Endothelial cell of umbilical vein (primary cell): ENCODE data around the gene IPO4. TPM values are rescaled to one million over a fixed set of nuclear protein-coding genes. Genes with fewer than 3 reads are reported as not detected.

ENCODE experiments used
- BruUV-seq: library from RNA; stranded (reverse); fragments of 400-500 nt; replicated peaks from 2 replicates; lab custom pipeline; 2021; lab: Mats Ljungman, UMichigan
- CTCF ChIA-PET: fragments of 300-600, 350-600 bp; sonication (Branson Sonifier 250); formaldehyde crosslinking; loops from one replicate; lab custom pipeline; 2021; ENCODE audit warnings: antibody characterized with exemption, inconsistent platforms; lab: Charles Lee
- POLR2A ChIA-PET: fragments of 300-600, 350-600 bp; sonication (Branson Sonifier 250); formaldehyde crosslinking; loops from one replicate; lab custom pipeline; 2021; ENCODE audit warnings: antibody characterized with exemption, inconsistent platforms; lab: Charles Lee
- DNase-seq: peaks from one replicate; pipeline ENCODE4 v3.0.0-alpha.2; 2011; ENCODE audit warnings: low read depth, low spot score
- FAIRE-seq: peaks from 2 replicates; lab custom pipeline; 2011; peaks lifted over from hg19 to GRCh38; lab: Jason Lieb, UNC
- H2AFZ ChIP-seq: 2 replicates; pipeline ENCODE4 v1.6.0; 2012; ENCODE audit warnings: low read depth, low read length, control low read depth, inconsistent platforms
- H3K27ac ChIP-seq: 2 replicates; pipeline ENCODE4 v1.5.1; 2011; ENCODE audit warnings: low read depth, mild to moderate bottlenecking, control low read depth, low read length, moderate library complexity; ENCODE audit not compliant: insufficient read depth
- H3K27me3 ChIP-seq, 2 experiments: 2 replicates each; pipeline versions ENCODE4 v1.6.0 to v1.6.1; 2011; ENCODE audit warnings: low read length in 2 of 2, mixed read lengths in 1 of 2; ENCODE audit not compliant: control insufficient read depth in 2 of 2, insufficient read depth in 2 of 2
- H3K36me3 ChIP-seq, 2 experiments: 2 replicates in 1 of 2; 3 replicates in 1 of 2; pipeline ENCODE4 v1.5.1; 2011; ENCODE audit warnings: low read length in 2 of 2, mild to moderate bottlenecking in 1 of 2, moderate library complexity in 1 of 2; ENCODE audit not compliant: control insufficient read depth in 2 of 2, insufficient read depth in 2 of 2; ENCODE audit errors: extremely low read depth in 1 of 2
- H3K4me1 ChIP-seq: 3 replicates; pipeline ENCODE4 v1.5.1; 2011; ENCODE audit warnings: mild to moderate bottlenecking, low read length; ENCODE audit not compliant: control insufficient read depth, insufficient read depth; ENCODE audit errors: extremely low read depth
- H3K4me2 ChIP-seq: 2 replicates; pipeline ENCODE4 v1.6.1; 2011; ENCODE audit warnings: low read length, control low read depth, mixed read lengths; ENCODE audit not compliant: insufficient read depth
- H3K4me3 ChIP-seq, 3 experiments: fragments of 200-600 bp in 1 of 3; sonication (generic), shearing (Covaris generic) in 1 of 3; replicated peaks in 1 of 3; 2 replicates each; pipeline ENCODE4 v1.5.1; 2011 to 2016; ENCODE audit warnings: control low read depth in 3 of 3, low read length in 3 of 3, mild to moderate bottlenecking in 2 of 3, inconsistent platforms in 1 of 3, low read depth in 1 of 3, moderate library complexity in 1 of 3; ENCODE audit not compliant: insufficient read depth in 1 of 3
- H3K79me2 ChIP-seq: 2 replicates; pipeline ENCODE4 v1.6.0; 2012; ENCODE audit warnings: low read length, inconsistent platforms; ENCODE audit not compliant: control insufficient read depth, insufficient read depth
- H3K9ac ChIP-seq: replicated peaks from 2 replicates; pipeline ENCODE3; 2011; ENCODE audit warnings: low read length, control low read depth; ENCODE audit not compliant: insufficient read depth; ENCODE audit errors: extremely low read depth
- H3K9me1 ChIP-seq: replicated peaks from 3 replicates; pipeline ENCODE4 v1.6.0; 2011; ENCODE audit warnings: mild to moderate bottlenecking, low read length; ENCODE audit not compliant: control insufficient read depth, insufficient read depth; ENCODE audit errors: extremely low read depth
- H3K9me3 ChIP-seq: replicated peaks from 2 replicates; pipeline ENCODE4 v1.5.1; 2012; ENCODE audit warnings: low read length, inconsistent platforms; ENCODE audit not compliant: control insufficient read depth, insufficient read depth
- H4K20me1 ChIP-seq: replicated peaks from 2 replicates; pipeline ENCODE3; 2011; ENCODE audit warnings: mild to moderate bottlenecking, low read length; ENCODE audit not compliant: control insufficient read depth, insufficient read depth; ENCODE audit errors: extremely low read depth
- EZH2 ChIP-seq: IDR thresholded peaks from 2 replicates; pipeline ENCODE4 v1.6.1; 2012; ENCODE audit warnings: borderline replicate concordance, low read depth, mild to moderate bottlenecking, moderate library complexity, low read length, inconsistent platforms; ENCODE audit not compliant: severe bottlenecking
- FOS ChIP-seq: IDR thresholded peaks from 2 replicates; pipeline ENCODE4 v1.6.1; 2011; ENCODE audit warnings: mild to moderate bottlenecking, low read length, moderate library complexity, borderline replicate concordance; ENCODE audit not compliant: insufficient read depth
- GATA2 ChIP-seq: IDR thresholded peaks from 2 replicates; pipeline ENCODE4 v1.7.0; 2011; ENCODE audit warnings: low read depth, mild to moderate bottlenecking, moderate library complexity, mixed read lengths, low read length; ENCODE audit not compliant: insufficient read length, insufficient read depth
- JUN ChIP-seq: IDR thresholded peaks from 2 replicates; pipeline ENCODE4 v1.6.1; 2011; ENCODE audit warnings: borderline replicate concordance, low read depth; ENCODE audit not compliant: insufficient read length, insufficient read depth
- MYC ChIP-seq: IDR thresholded peaks from one replicate; pipeline ENCODE4 v1.6.1; 2011; ENCODE audit warnings: mild to moderate bottlenecking, low read depth, low read length
- POLR2A ChIP-seq: IDR thresholded peaks from 2 replicates; pipeline ENCODE4 v1.6.1; 2012; ENCODE audit warnings: low read depth, mild to moderate bottlenecking, control low read depth, low read length
- POLR2AphosphoS5 ChIP-seq: IDR thresholded peaks from 2 replicates; pipeline ENCODE4 v1.6.1; 2012; ENCODE audit warnings: low read depth, mild to moderate bottlenecking, control low read depth, low read length, moderate library complexity; ENCODE audit not compliant: insufficient read depth
- dilution Hi-C: fragments of 300-500 bp; cut with MboI; formaldehyde crosslinking; loops from one replicate; pipeline ENCODE4 v1.15.0; 2019; ENCODE audit warnings: low sequenced_read_pairs; ENCODE audit not compliant: extremely low pct_ligation_motif_present
- intact Hi-C: fragments of 100-400 bp; cut with micrococcal nuclease; formaldehyde crosslinking; loops from one replicate; pipeline ENCODE4 v1.10.0; 2022
- polyA plus RNA-seq, 4 experiments: library from polyadenylated mRNA; depleted of rRNA in 3 of 4; stranded (reverse) in 3 of 4; unstranded in 1 of 4; fragments of >200 nt; gene quantifications; 2 replicates each; pipeline versions ENCODE4 v1.2.1 to v1.2.3, GENCODE V29; 2011 to 2012; ENCODE audit warnings: missing spikeins in 1 of 4
- total RNA-seq: library from RNA; stranded (reverse); gene quantifications from 2 replicates; pipeline ENCODE4 v1.2.3, GENCODE V29; 2021
- TF ChIP-seq, protein P1 (sequence below): IDR thresholded peaks from 2 replicates; pipeline ENCODE4 v1.6.1; 2011; ENCODE audit not compliant: insufficient read depth, insufficient read length
- TF ChIP-seq, protein P2 (sequence below), 2 donors: IDR thresholded peaks; 1 replicate in 1 of 2; 2 replicates in 1 of 2; pipeline ENCODE4 v1.5.1; 2011; ENCODE audit warnings: low read length in 2 of 2, mild to moderate bottlenecking in 2 of 2, moderate library complexity in 2 of 2, control low read depth in 1 of 2, inconsistent platforms in 1 of 2, low read depth in 1 of 2; ENCODE audit not compliant: insufficient read depth in 1 of 2; ENCODE audit errors: extremely low read depth in 1 of 2

IPO4 gene
- total and polyA plus RNA-seq, 2 donors (not counting 3 experiments of a cell fraction or from before 2014, with no cell fraction given) = 24.6 to 66.5 TPM

DNA sequence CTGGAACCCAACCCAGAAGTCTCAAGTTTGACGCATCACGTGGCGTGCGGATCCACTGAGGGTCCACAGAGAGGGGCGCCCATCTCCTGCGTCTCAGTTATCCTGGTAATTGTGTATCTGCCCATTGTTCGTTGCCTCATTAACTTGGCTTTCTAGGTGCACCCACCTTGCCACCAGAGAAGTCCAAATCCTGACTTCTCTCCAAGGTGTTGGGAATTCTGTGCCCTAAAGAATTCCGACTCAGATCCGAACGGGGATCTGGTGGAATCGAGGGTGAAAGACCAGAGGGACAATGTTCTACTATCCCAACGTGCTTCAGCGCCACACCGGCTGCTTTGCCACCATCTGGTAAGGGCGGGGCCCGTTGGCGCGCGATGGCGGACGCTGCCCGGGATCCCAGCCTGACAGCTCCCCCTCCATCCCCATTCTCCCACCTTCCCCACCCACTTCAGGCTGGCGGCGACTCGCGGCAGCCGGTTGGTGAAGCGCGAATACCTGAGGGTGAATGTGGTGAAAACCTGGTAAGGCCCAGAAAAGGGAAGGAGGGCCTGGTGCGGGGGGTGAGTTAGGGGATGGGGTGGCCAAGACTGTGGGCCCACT, 16.3 kb downstream of the IPO4 start:
- intact Hi-C loops = no loop called here
- no peaks in the 10 kb centered on the region for H3K9me1 ChIP-seq
- TF ChIP-seq, protein P1, sequence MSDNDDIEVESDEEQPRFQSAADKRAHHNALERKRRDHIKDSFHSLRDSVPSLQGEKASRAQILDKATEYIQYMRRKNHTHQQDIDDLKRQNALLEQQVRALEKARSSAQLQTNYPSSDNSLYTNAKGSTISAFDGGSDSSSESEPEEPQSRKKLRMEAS = no peak
- no peak for TF ChIP-seq JUN
- no peak for TF ChIP-seq POLR2AphosphoS5
- TF ChIP-seq POLR2A = no peak
- TF ChIP-seq FOS = no peak
- no peak for TF ChIP-seq EZH2
- TF ChIP-seq, protein P2, sequence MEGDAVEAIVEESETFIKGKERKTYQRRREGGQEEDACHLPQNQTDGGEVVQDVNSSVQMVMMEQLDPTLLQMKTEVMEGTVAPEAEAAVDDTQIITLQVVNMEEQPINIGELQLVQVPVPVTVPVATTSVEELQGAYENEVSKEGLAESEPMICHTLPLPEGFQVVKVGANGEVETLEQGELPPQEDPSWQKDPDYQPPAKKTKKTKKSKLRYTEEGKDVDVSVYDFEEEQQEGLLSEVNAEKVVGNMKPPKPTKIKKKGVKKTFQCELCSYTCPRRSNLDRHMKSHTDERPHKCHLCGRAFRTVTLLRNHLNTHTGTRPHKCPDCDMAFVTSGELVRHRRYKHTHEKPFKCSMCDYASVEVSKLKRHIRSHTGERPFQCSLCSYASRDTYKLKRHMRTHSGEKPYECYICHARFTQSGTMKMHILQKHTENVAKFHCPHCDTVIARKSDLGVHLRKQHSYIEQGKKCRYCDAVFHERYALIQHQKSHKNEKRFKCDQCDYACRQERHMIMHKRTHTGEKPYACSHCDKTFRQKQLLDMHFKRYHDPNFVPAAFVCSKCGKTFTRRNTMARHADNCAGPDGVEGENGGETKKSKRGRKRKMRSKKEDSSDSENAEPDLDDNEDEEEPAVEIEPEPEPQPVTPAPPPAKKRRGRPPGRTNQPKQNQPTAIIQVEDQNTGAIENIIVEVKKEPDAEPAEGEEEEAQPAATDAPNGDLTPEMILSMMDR (IDR thresholded peaks at IDR 0.05; ENCODE audit: extremely low read depth in 1 of 2, insufficient read depth in 1 of 2, low read depth in 1 of 2, low read length in 2 of 2) = no peak
- TF ChIP-seq GATA2 = no peak
- TF ChIP-seq MYC = no peak
- TSS peak; percentile 19 for BruUV-seq
- no peaks in the 10 kb centered on the region for H3K9me3 ChIP-seq
- CTCF ChIA-PET = interaction anchor here (1.7 to 2.6 kb wide), 2 partner anchors 12 to 124 kb away, joined by 5 to 10 read pairs; partner anchors contain the start of gene IRF9
- no peaks in the 10 kb centered on the region for H4K20me1 ChIP-seq
- H3K27ac ChIP-seq = no peak overlapping the region
- peaks cover 2 to 6% of the 10 kb centered on the region in 2 experiments for H3K36me3 ChIP-seq
- POLR2A ChIA-PET = no interaction called here
- peak overlapping the region; percentile 78 for H2AFZ ChIP-seq
- DNase-seq (no peak), FAIRE-seq (no peak)
- no peaks in the 10 kb centered on the region for H3K27me3 ChIP-seq
- peak overlapping the region; percentile 8 to 25 (median 10) for H3K4me3 ChIP-seq
- H3K79me2 ChIP-seq = no peaks in the 10 kb centered on the region
- H3K9ac ChIP-seq = no peak overlapping the region
- peaks cover 3% of the 10 kb centered on the region for H3K4me1 ChIP-seq
- peak overlapping the region; percentile 26 for H3K4me2 ChIP-seq
- dilution Hi-C loops = no loop called here
